H1 (cell line): ENCODE measurements around the gene TNIP3. TPM values are rescaled to one million over a fixed set of nuclear protein-coding genes. Genes with fewer than 3 reads are reported as not detected.

Experiments
- CTCF ChIA-PET: fragments of 300-600 bp; sonication (Branson Sonifier 250); formaldehyde crosslinking; loops from one replicate; lab custom pipeline; 2021; ENCODE audit not compliant: partially characterized antibody; lab: Charles Lee
- POLR2A ChIA-PET: fragments of 300-600 bp; sonication (Branson Sonifier 250); formaldehyde crosslinking; loops from one replicate; lab custom pipeline; 2021; ENCODE audit warnings: inconsistent platforms; ENCODE audit not compliant: partially characterized antibody; lab: Charles Lee
- DNase-seq, 2 experiments: peaks; one replicate each; pipeline versions ENCODE4 v3.0.0 to v3.0.0-alpha.2; 2010 to 2022; ENCODE audit warnings: low spot score in 2 of 2, low read depth in 1 of 2, mixed read lengths in 1 of 2
- FAIRE-seq: peaks from 2 replicates; lab custom pipeline; 2011; peaks lifted over from hg19 to GRCh38; lab: Jason Lieb, UNC
- H2AFZ ChIP-seq: 2 replicates; pipeline ENCODE4 v1.8.1; 2012; ENCODE audit warnings: low read length, inconsistent platforms
- H2AK5ac ChIP-seq: 2 replicates; pipeline ENCODE4 v1.6.1; 2013; ENCODE audit warnings: low read depth, low read length
- H2BK120ac ChIP-seq: replicated peaks from 2 replicates; pipeline ENCODE3; 2013; ENCODE audit warnings: low read depth, low read length, inconsistent platforms
- H2BK12ac ChIP-seq: 2 replicates; pipeline ENCODE4 v1.6.1; 2013; ENCODE audit warnings: low read depth, low read length
- H2BK15ac ChIP-seq: 2 replicates; pipeline ENCODE4 v1.6.1; 2013; ENCODE audit warnings: low read length
- H2BK20ac ChIP-seq: 2 replicates; pipeline ENCODE4 v1.6.1; 2013; ENCODE audit warnings: low read length
- H2BK5ac ChIP-seq: 2 replicates; pipeline ENCODE4 v1.6.1; 2013; ENCODE audit warnings: low read depth, low read length
- H3K14ac ChIP-seq: 2 replicates; pipeline ENCODE4 v1.6.1; 2013; ENCODE audit warnings: inconsistent platforms; ENCODE audit not compliant: insufficient read length
- H3K18ac ChIP-seq: 2 replicates; pipeline ENCODE4 v1.6.1; 2013; ENCODE audit warnings: low read length; ENCODE audit errors: extremely low read depth
- H3K23ac ChIP-seq: 2 replicates; pipeline ENCODE4 v1.6.1; 2013; ENCODE audit warnings: inconsistent platforms; ENCODE audit not compliant: insufficient read length
- H3K23me2 ChIP-seq: 2 replicates; pipeline ENCODE4 v1.6.1; 2013; ENCODE audit warnings: low read depth, low read length
- H3K27ac ChIP-seq: 2 replicates; pipeline ENCODE4 v1.6.1; 2011; ENCODE audit warnings: low read depth, low read length, inconsistent platforms
- H3K27me3 ChIP-seq, 4 experiments: replicated peaks in 1 of 4; 1 replicate in 1 of 4; 2 replicates in 3 of 4; pipeline versions ENCODE4 v1.6.1 to v1.8.1; 2011 to 2013; ENCODE audit warnings: low read length in 3 of 4, mild to moderate bottlenecking in 3 of 4, inconsistent platforms in 2 of 4, mixed read lengths in 2 of 4, moderate library complexity in 1 of 4; ENCODE audit not compliant: control insufficient read depth in 3 of 4, insufficient read depth in 3 of 4; ENCODE audit errors: extremely low read depth in 1 of 4
- H3K36me3 ChIP-seq, 4 experiments: 2 replicates each; pipeline versions ENCODE4 v1.6.1 to v1.8.1; 2011 to 2013; ENCODE audit warnings: mild to moderate bottlenecking in 4 of 4, low read length in 3 of 4, moderate library complexity in 2 of 4, control low read depth in 1 of 4, inconsistent platforms in 1 of 4; ENCODE audit not compliant: insufficient read depth in 4 of 4, control insufficient read depth in 2 of 4
- H3K4ac ChIP-seq: replicated peaks from 2 replicates; pipeline ENCODE3; 2013; ENCODE audit warnings: low read length, low read depth, mixed read lengths, inconsistent platforms; ENCODE audit not compliant: insufficient read length
- H3K4me1 ChIP-seq, 4 experiments: replicated peaks in 1 of 4; 1 replicate in 1 of 4; 2 replicates in 3 of 4; pipeline versions ENCODE4 v1.6.1 to v1.8.1; 2011 to 2013; ENCODE audit warnings: low read length in 3 of 4, inconsistent platforms in 2 of 4, mixed read lengths in 1 of 4; ENCODE audit not compliant: insufficient read depth in 4 of 4, control insufficient read depth in 3 of 4
- H3K4me2 ChIP-seq, 2 experiments: 2 replicates each; pipeline versions ENCODE4 v1.6.1 to v1.8.1; 2011 to 2013; ENCODE audit warnings: low read depth in 2 of 2, low read length in 2 of 2, control low read depth in 1 of 2, inconsistent platforms in 1 of 2, mild to moderate bottlenecking in 1 of 2; ENCODE audit not compliant: insufficient read depth in 1 of 2
- H3K4me3 ChIP-seq, 4 experiments: fragments of 200-600, 300-600 bp in 1 of 4; sonication (generic), shearing (Covaris generic), sonication (Bioruptor Twin) in 1 of 4; 2 replicates each; pipeline versions ENCODE4 v1.5.1 to v1.8.1; 2011 to 2016; ENCODE audit warnings: low read length in 4 of 4, low read depth in 3 of 4, control low read depth in 2 of 4, inconsistent platforms in 2 of 4, mild to moderate bottlenecking in 2 of 4, mixed read lengths in 1 of 4, moderate library complexity in 1 of 4; ENCODE audit not compliant: insufficient read depth in 2 of 4; ENCODE audit errors: extremely low read depth in 1 of 4
- H3K56ac ChIP-seq: replicated peaks from 2 replicates; pipeline ENCODE3; 2013; ENCODE audit warnings: low read depth, mild to moderate bottlenecking, mixed read lengths, low read length, inconsistent platforms; ENCODE audit not compliant: insufficient read length
- H3K79me1 ChIP-seq: 2 replicates; pipeline ENCODE4 v1.6.1; 2013; ENCODE audit warnings: low read depth, low read length, control low read depth
- H3K79me2 ChIP-seq, 2 experiments: 2 replicates each; pipeline versions ENCODE4 v1.6.1 to v1.8.1; 2012 to 2013; ENCODE audit warnings: low read length in 2 of 2, mild to moderate bottlenecking in 2 of 2, inconsistent platforms in 1 of 2; ENCODE audit not compliant: insufficient read depth in 2 of 2, control insufficient read depth in 1 of 2
- H3K9ac ChIP-seq, 4 experiments: replicated peaks in 1 of 4; 1 replicate in 1 of 4; 2 replicates in 3 of 4; pipeline versions ENCODE4 v1.6.1 to v1.8.1; 2011 to 2013; ENCODE audit warnings: low read depth in 3 of 4, low read length in 3 of 4, control low read depth in 2 of 4, mild to moderate bottlenecking in 2 of 4, moderate library complexity in 2 of 4, inconsistent platforms in 1 of 4; ENCODE audit errors: extremely low read depth in 1 of 4
- H3K9me3 ChIP-seq, 2 experiments: 2 replicates each; pipeline versions ENCODE4 v1.6.1 to v1.8.1; 2012 to 2013; ENCODE audit warnings: mild to moderate bottlenecking in 2 of 2, moderate library complexity in 2 of 2, control low read depth in 1 of 2, inconsistent platforms in 1 of 2, low read depth in 1 of 2, low read length in 1 of 2, mixed read lengths in 1 of 2; ENCODE audit not compliant: insufficient read depth in 2 of 2
- H4K20me1 ChIP-seq, 2 experiments: replicated peaks in 1 of 2; 2 replicates each; pipeline versions ENCODE3 to v1.8.1; 2011 to 2013; ENCODE audit warnings: inconsistent platforms in 2 of 2, low read length in 2 of 2, mild to moderate bottlenecking in 1 of 2; ENCODE audit not compliant: insufficient read depth in 2 of 2, control insufficient read depth in 1 of 2
- H4K5ac ChIP-seq: 2 replicates; pipeline ENCODE4 v1.6.1; 2013; ENCODE audit warnings: low read length, low read depth, mixed read lengths, inconsistent platforms; ENCODE audit not compliant: insufficient read length
- H4K8ac ChIP-seq: 2 replicates; pipeline ENCODE4 v1.8.0; 2013; ENCODE audit warnings: mild to moderate bottlenecking, moderate library complexity, low read length, inconsistent platforms; ENCODE audit not compliant: insufficient read depth; ENCODE audit errors: extremely low read depth
- H4K91ac ChIP-seq: replicated peaks from 2 replicates; pipeline ENCODE3; 2013; ENCODE audit warnings: low read length, mixed read lengths, inconsistent platforms; ENCODE audit not compliant: insufficient read length
- CTCF ChIP-seq, 3 experiments: IDR thresholded peaks; 1 replicate in 2 of 3; 2 replicates in 1 of 3; pipeline versions ENCODE4 v1.5.1 to v1.6.1; 2011; ENCODE audit warnings: low read length in 3 of 3, mild to moderate bottlenecking in 3 of 3, inconsistent platforms in 2 of 3, low read depth in 1 of 3, moderate library complexity in 1 of 3; ENCODE audit not compliant: insufficient read depth in 1 of 3; ENCODE audit errors: control extremely low read depth in 1 of 3
- EGR1 ChIP-seq: IDR thresholded peaks from 2 replicates; pipeline ENCODE4 v1.6.1; 2011; ENCODE audit warnings: low read depth, low read length, borderline replicate concordance
- KDM5A ChIP-seq: fragments of 200-600 bp; IDR thresholded peaks from 2 replicates; pipeline ENCODE4 v1.7.1; 2012; ENCODE audit warnings: mild to moderate bottlenecking, low read length, inconsistent platforms, mixed read lengths
- POLR2AphosphoS5 ChIP-seq: IDR thresholded peaks from 2 replicates; pipeline ENCODE4 v1.6.1; 2011; ENCODE audit warnings: low read depth, low read length
- RAD21 ChIP-seq, 2 experiments: IDR thresholded peaks in 1 of 2; conservative IDR thresholded peaks in 1 of 2; 2 replicates each; pipeline ENCODE4 v1.6.1; 2011; ENCODE audit warnings: low read depth in 2 of 2, low read length in 2 of 2, improper control_type of control experiment in 1 of 2, inconsistent platforms in 1 of 2, mild to moderate bottlenecking in 1 of 2, moderate library complexity in 1 of 2
- RBBP5 ChIP-seq: IDR thresholded peaks from 2 replicates; pipeline ENCODE4 v1.7.1; 2012; ENCODE audit warnings: low read depth, mild to moderate bottlenecking, inconsistent platforms, low read length, moderate library complexity, borderline replicate concordance
- RXRA ChIP-seq: IDR thresholded peaks from 2 replicates; pipeline ENCODE4 v1.6.1; 2011; ENCODE audit warnings: low read depth, mild to moderate bottlenecking, low read length, moderate library complexity; ENCODE audit not compliant: insufficient read depth
- SIX5 ChIP-seq: IDR thresholded peaks from 2 replicates; pipeline ENCODE4 v1.6.1; 2011; ENCODE audit warnings: mild to moderate bottlenecking, low read depth, low read length
- SUZ12 ChIP-seq: fragments of 200-600 bp; sonication (generic); IDR thresholded peaks from 2 replicates; pipeline ENCODE4 v1.6.1; 2012; ENCODE audit warnings: mild to moderate bottlenecking, inconsistent platforms, low read length, moderate library complexity, mixed read lengths
- WGBS, 2 experiments: shearing (Covaris generic) in 1 of 2; methylation state at CpG; one replicate each; pipeline versions ENCODE4 v1.1.6 to v1.1.7; 2013 to 2015; ENCODE audit warnings: low lambda C conversion rate in 2 of 2, mixed read lengths in 2 of 2, inconsistent platforms in 1 of 2, low coverage in 1 of 2, missing lambda C conversion rate in 1 of 2; ENCODE audit not compliant: insufficient replicate concordance in 2 of 2, insufficient coverage in 1 of 2, insufficient read length in 1 of 2; ENCODE audit errors: extremely low coverage in 1 of 2, missing lambda C conversion rate in 1 of 2; 5-methylcytosine and 5-hydroxymethylcytosine counted together
- polyA plus RNA-seq, 7 experiments: library from polyadenylated mRNA; depleted of rRNA in 3 of 7; stranded (reverse) in 5 of 7; unstranded in 2 of 7; fragments of >200 nt in 5 of 7; fragments of 200-250 nt in 2 of 7; gene quantifications; 1 replicate in 5 of 7; 2 replicates in 1 of 7; 4 replicates in 1 of 7; pipeline versions ENCODE4 v1.2.1 to v1.2.3, GENCODE V29; 2011 to 2013; ENCODE audit warnings: missing spikeins in 2 of 7, mixed read lengths in 2 of 7
- total RNA-seq: library from RNA; stranded (reverse); fragmentation: NEBNext Ultra II Directional; extraction: Animal tissue kit (Norgen Biotek cat#: 25700); gene quantifications from 2 replicates; pipeline ENCODE4 v1.2.1, GENCODE V29; 2021

Gene TNIP3
- total and polyA plus RNA-seq, 2 of the 8 experiments (the other 6 are each of a cell fraction or from before 2014, with no cell fraction given) = not detected

DNA sequence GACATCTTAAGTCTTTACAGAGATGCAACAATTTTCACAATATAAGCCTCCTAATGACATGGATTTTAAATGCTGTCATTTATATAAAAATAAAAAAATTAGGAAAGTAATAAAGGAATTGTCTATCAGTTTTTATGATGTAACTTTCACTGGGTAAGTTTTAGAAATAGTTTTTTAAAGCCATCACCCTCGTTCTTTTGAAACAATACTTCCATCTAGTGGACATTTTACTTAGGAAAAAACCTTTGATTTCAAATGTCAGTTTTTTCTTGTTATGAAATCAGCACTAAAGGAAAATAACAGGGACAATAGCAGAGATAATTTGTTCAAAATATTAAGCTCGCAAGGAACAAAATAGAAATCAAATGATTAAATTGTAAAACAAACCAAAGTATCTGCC, 67.5 kb downstream of the TNIP3 start:
- Histone ChIP-seq H2BK20ac (no peak overlapping the region), H3K18ac (no peak overlapping the region), H2BK12ac (no peak overlapping the region), H2BK5ac (no peak overlapping the region), H3K9me3 (no peaks in the 10 kb centered on the region), H3K4ac (no peak overlapping the region), H3K4me3 (no peak overlapping the region), H4K8ac (no peak overlapping the region), H3K23me2 (no peaks in the 10 kb centered on the region), H3K79me2 (no peaks in the 10 kb centered on the region), H3K79me1 (no peaks in the 10 kb centered on the region), H3K9ac (no peak overlapping the region), H2BK120ac (no peak overlapping the region), H4K5ac (no peak overlapping the region), H3K27me3 (no peaks in the 10 kb centered on the region), H2BK15ac (no peak overlapping the region), H4K91ac (no peak overlapping the region), H3K27ac (no peak overlapping the region), H3K4me1 (no peaks in the 10 kb centered on the region), H2AFZ (no peak overlapping the region), H3K36me3 (no peaks in the 10 kb centered on the region), H3K23ac (no peak overlapping the region), H2AK5ac (no peak overlapping the region), H3K56ac (no peak overlapping the region), H3K4me2 (no peak overlapping the region), H4K20me1 (no peaks in the 10 kb centered on the region), H3K14ac (no peak overlapping the region)
- POLR2A ChIA-PET = no interaction called here
- 39% methylated on average over 2 of the region's 2 CpGs; no CpG with 5 or more reads in 1 of the 2 experiments for WGBS, 2 experiments
- CTCF ChIA-PET = interaction anchor here (0.6 to 1.4 kb wide), 4 partner anchors 211 to 1859 kb away, joined by 3 to 8 read pairs (median 5); no protein-coding TSS in a partner anchor
- DNase-seq (no peak), FAIRE-seq (no peak)
- TF ChIP-seq POLR2AphosphoS5 = no peak
- no peak for TF ChIP-seq RXRA
- no peak for TF ChIP-seq KDM5A
- peak in 1 of 3 experiments; percentile 16; a peak in 1 of 4 replicates for TF ChIP-seq CTCF (IDR thresholded peaks at IDR 0.05; ENCODE audit: control extremely low read depth in 1 of 3, insufficient read depth in 1 of 3, low read depth in 1 of 3, low read length in 3 of 3)
- peak in 1 of 2 experiments; percentile 73; a peak in 3 of 4 replicates for TF ChIP-seq RAD21 (IDR thresholded peaks at IDR 0.05 in 1 of 2, conservative IDR thresholded peaks at IDR 0.05 in 1 of 2; ENCODE audit: low read depth in 2 of 2, low read length in 2 of 2)
- no peak for TF ChIP-seq SIX5
- no peak for TF ChIP-seq SUZ12
- no peak for TF ChIP-seq RBBP5
- TF ChIP-seq EGR1 = no peak
